GM12891 (cell line): ENCODE results near the gene ATP13A3.

Experiments
- POLR2A ChIP-seq: IDR thresholded peaks from 2 replicates; pipeline ENCODE4 v1.6.1; 2011; ENCODE audit warnings: low read depth, low read length, control low read depth
- POLR2AphosphoS5 ChIP-seq: IDR thresholded peaks from 2 replicates; pipeline ENCODE4 v1.6.1; 2011; ENCODE audit warnings: low read depth, low read length, control low read depth
- POU2F2 ChIP-seq: IDR thresholded peaks from 2 replicates; pipeline ENCODE4 v1.6.1; 2011; ENCODE audit warnings: low read depth, mild to moderate bottlenecking, control low read depth, low read length, moderate library complexity
- SPI1 ChIP-seq: IDR thresholded peaks from 2 replicates; pipeline ENCODE4 v1.6.1; 2011; ENCODE audit warnings: low read depth, low read length, control low read depth
- TAF1 ChIP-seq: IDR thresholded peaks from 2 replicates; pipeline ENCODE4 v1.6.1; 2011; ENCODE audit warnings: low read depth, low read length, control low read depth

GRCh38 chr3:194396539-194396858, 90.3 kb downstream of the ATP13A3 start:
- TF ChIP-seq POLR2AphosphoS5 (no peak), POLR2A (no peak), TAF1 (no peak), SPI1 (no peak), POU2F2 (no peak)
